Activated CD8-positive, alpha-beta memory T cell treated with anti-CD3 and anti-CD28 coated beads for 1 hour (primary cell): ENCODE results near the gene MRI1.
"Not testable (repeated sequence)": the region's sequence is repeated elsewhere in the genome, so short reads cannot be mapped to it uniquely, and the experiment has no call there.

Source experiments
- DNase-seq, 2 donors: peaks; one replicate each; pipeline ENCODE4 v3.0.0-alpha.2; 2020; ENCODE audit warnings: low read depth in 1 of 2; ENCODE audit errors: extremely low read depth in 1 of 2

MRI1 gene

DNA sequence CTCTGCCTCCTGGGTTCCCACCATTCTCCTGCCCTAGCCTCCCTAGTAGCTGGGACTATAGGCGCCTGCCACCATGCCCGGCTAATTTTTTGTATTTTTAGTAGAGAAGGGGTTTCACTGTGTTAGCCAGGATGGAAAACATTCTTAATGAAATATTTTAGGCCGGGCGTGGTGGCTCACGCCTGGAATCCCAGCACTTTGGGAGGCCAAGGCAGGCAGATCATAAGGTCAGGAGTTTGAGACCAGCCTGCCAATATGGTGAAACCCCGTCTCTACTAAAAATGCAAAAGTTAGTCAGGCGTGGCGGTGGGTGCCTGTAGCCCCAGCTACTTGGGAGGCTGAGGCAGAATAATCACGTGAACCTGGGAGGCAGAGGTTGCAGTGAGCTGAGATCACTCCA lies 29.0 kb downstream of the MRI1 start:
- DNase-seq, result not testable (repeated sequence)

DNA sequence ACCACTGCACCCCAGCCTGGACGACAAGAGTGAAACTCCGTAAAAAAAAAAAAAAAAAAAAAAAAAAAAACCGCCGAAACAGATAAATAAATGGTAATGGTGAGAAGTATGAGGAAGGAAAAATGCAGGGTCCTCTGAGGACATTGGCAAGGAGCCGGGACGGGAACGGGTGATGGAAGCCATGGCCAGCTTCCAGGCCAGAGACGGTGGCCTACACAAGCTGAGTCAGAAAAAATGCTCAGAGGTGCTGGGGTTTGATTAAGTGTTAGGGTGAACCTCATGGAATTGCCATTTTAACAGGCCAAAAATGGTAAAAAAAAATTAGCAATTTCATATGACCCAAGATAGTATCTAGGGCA lies 30.1 kb downstream of the MRI1 start:
- DNase-seq, result no peak

DNA sequence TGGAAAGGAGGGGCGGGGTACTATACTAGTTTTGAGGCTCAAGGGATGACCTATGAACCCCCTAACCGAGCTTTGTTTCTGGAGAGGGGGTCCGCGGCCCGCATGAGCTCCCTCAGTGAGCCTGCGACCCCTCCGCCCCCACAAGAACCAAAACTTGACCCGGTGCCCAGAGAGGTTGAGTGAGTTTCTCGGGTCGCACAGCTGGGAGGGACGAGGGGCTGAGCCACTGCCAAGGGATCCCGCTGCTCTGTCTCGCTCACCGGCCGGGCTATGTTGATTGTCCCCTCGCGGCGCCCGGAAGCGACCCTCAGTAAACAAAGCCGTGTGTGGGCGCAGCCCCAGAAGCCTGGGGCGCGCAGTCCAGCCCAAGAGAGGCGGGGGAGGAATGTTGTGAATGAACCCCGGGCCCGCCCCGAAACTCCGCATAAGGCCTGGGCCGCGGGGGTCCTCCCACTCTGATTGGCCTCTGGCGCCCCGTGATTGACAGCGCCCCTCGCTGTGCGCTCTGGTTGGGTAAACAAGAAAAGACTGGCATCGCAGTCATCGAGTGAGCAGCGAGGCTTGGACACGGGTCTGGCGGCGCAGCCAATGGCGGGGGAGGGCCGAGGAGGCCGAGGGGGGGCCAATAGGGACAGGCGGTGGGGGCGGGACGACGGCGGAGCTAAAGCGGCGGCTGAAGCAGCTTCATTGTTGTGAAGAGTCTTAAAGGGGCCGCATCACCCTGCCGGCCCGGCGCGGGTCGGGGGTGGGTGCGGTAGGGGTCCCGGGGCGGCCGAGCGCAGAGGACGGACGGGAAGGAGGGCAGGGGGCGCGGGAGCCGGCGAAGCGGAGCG lies 30.7 kb downstream of the MRI1 start, which contains the start of gene ZSWIM4:
Gene ZSWIM4, plus strand, starts transcription at position 687 of the 833 bp plus-strand sequence. CDS start 206 bp downstream, outside the sequence.
- peak; percentile 80 to 85 for DNase-seq

DNA sequence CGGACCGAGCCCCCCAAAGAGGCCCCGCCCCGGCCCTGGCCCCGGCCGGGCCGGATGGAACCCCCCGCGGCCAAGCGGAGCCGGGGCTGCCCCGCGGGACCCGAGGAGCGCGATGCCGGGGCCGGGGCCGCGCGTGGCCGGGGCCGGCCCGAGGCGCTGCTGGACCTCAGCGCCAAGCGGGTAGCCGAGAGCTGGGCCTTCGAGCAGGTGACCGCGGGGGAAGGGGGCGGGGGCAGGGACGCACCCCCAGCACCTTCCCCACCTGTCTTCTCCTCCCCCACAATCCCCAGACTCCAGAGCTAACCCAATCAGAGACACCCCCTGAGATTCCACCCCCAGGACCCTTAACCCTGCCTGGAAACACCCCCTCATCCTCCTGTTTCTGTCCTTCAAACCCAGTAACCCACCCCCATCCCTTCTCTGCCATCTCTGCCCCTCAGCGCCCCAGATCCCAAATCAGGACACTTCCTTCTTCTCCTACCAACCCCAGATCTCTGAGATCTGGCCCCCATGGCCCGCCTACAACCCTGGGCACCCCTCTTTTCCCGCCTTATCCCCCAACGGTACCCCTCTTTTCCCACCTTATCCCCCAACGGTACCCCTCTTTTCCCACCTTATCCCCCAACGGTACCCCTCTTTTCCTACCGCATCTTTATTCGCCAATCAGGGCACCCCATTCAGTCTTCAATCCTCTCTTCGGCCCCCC lies 31.4 kb downstream of the MRI1 start:
- no peak for DNase-seq

DNA sequence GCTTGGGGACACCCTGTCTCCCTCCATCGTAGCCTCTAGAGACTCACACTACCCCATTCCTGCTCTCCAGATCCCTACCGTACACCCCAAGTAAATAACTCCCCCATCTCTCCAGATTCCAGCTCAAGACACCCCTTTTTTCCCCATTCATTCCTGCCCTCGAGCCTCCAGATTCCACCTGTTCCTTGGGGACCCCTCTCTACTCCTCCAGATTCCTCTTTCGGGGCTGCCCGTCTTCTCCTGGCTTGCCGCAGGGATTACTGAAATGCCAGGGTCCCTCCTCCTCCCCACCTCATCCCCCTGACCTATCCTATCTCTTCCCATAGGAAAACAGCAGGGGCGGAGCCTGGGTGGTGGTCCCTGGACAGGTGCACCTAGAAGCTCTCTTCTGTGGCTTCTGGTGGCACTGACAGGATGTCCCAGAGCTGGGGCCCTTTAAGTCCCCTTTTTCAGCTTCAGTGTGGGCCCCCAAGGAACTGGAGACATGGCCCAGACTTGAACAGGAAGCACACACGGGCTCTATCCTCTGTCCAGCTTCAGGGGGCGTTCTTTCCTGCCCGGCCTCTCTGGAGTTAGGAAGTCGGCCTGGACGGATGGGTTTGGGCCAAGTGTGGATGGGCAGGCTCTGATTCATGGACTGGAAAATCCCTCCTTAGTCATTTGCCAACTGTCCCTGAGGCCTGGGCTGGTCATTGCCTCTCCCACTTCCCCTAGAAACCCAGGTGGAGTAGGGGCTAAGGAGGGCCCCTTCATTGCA lies 32.2 kb downstream of the MRI1 start:
- no peak for DNase-seq

DNA sequence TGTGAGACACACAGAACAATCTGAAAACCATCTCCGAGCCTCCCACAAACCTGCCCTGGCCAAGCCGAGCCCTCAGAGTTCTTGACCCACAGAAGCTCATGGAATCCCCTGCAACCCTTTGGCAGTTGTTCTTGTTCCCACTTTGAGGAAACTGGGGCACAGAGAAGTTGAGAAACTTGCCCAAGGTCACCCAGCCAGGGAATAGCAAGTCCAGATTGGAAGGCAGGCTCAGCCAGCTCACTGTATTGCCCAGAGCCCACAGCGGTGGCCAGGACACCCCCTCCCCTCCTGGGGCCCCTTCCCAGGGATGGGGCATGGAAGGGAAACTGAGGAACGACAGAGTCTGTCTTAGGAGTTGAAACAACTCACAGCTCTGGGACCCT lies 32.7 kb downstream of the MRI1 start:
- no peak for DNase-seq

DNA sequence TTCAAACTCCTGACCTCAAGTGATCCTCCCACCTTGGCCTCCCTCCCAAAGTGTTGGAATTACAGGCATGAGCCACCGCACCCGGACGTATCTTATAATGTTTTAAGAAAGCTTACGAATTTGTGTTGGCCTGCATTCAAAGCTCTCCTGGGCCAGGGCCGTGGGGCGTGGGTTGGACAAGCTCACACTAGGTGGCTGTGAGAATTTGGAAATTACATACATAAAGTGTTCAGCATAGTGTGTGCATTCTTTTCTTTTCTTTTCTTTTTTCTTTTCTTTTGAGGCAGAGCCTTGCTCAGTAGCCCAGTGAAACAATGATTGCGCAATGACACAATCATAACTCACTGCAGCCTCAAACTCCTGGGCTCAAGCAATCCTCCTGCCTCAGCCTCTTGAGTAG lies 33.5 kb downstream of the MRI1 start:
- DNase-seq, result no peak

DNA sequence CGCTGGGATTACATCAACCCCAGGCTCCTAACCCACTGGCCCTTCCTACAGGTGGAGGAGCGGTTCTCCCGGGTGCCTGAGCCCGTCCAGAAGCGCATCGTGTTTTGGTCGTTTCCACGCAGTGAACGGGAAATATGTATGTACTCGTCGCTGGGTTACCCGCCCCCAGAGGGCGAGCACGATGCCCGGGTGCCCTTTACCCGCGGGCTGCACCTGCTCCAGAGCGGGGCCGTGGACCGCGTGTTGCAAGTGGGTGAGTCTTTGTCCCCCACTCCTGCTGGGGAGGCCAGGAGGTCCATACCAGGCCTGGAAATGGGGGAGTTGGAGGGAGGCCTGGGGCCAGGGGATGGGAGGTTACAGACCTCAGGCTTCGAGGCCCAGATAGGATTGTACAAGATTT lies 35.3 kb downstream of the MRI1 start:
- DNase-seq, result no peak

DNA sequence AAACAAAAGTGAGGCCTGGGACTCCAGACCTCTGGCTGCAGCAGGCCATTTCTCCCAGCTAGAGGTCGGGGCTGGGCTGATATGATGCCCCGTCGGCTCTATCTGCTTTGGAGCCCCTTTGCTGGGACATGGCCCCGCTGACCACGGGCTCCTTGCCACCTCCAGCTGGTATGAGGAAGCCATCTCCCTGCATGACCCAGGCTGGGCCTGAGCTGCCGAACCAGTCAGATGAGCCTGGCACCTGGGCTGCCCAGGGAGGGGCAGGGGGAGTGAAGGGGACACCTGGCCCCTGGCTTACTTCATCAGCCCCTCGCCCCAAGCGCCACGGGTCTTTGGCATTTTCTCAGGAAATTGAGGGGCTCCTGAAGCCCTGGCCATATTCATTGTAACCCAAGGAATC lies 38.7 kb downstream of the MRI1 start:
- no peak for DNase-seq

DNA sequence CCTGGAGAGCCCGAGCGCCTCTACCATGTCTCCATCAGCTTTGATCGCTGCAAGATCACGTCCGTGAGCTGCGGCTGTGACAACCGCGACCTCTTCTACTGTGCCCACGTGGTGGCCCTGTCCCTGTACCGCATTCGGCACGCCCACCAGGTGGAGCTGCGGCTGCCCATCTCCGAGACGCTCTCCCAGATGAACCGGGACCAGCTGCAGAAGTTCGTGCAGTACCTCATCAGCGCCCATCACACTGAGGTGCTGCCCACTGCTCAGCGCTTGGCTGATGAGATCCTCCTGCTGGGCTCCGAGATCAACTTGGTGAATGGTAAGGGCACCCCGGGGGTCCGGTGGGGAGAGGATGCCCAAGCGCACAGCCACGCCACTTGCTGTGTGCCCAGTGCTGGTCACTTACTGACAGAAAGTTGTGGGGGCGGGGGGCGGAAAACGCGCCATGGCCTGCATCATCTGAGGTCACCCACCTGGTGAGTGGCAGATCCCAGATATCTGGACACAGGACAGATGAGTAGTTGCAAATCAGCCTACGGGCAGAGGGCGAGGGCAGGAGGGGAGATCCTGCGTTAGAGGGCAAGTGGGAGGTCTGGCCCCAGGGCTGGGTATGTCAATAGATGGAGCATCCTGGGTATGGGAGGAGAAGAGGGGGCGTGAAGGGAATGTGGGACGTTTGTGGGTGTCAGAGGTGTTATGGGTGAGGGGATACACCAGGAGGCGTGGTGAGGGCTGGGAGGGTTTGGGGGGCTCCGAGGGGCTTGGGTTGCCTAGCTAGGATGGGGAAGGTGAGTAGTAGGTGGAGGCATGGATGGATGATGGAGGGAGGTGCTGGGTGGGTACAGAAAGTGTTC lies 40.7 kb downstream of the MRI1 start:
- DNase-seq, result no peak

DNA sequence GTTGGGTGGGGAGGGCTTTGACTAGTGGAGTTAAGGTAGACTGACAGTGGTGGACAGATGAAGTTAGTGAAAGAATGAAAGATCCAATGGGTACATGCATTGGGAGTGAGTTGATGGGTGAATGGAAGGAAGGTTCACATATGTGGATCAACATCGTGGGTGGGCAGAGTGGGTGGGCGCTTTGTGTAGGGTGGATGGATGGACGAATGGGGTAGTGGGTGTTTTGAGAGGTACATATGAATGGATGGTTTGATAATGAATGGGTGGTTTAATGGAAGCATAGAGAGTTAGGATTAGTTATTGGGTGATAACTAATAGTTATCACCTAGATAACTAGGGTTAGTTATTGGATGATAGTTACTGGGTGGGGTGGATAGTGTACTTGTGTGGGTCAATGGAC lies 42.4 kb downstream of the MRI1 start:
- no peak for DNase-seq

DNA sequence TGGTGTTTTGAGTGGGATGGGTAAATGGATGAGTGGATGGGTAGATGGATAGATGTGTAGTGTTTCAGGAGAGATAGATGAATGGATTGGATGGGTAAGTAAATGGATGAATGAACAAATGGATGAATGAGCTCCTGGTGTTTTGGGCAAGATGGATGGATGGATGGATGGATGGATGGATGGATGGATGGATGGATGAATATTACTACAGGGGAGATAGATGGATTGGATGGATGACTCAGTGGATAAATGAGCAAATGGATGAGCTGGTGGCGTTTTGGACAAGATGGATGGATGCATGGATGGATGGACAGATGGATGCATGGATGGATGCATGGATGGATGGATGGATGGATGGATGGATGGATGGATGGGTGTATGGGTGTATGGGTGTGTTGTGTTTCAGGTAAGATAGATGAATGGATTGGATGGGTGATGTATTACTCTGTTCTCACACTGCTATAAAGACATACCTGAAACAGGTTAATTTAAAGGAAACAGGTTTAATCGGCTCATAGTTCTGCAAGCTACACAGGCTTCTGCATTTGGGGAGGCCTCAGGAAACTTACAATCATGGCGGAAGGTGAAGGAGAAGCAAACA lies 43.2 kb downstream of the MRI1 start:
- DNase-seq, result no peak

DNA sequence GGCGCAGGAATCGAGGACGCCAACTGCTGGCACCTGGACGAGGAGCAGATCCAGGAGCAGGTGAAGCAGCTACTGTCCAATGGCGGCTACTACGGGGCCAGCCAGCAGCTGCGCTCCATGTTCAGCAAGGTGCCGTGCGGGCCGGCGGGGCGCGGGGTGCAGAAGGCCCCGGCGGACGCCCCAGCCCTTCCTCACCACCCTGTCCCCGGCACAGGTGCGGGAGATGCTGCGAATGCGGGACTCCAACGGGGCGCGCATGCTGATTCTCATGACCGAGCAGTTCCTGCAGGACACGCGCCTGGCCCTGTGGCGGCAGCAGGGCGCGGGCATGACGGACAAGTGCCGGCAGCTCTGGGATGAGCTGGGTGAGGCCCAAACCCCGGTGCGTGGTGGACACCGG lies 44.5 kb downstream of the MRI1 start:
- DNase-seq, result no peak

DNA sequence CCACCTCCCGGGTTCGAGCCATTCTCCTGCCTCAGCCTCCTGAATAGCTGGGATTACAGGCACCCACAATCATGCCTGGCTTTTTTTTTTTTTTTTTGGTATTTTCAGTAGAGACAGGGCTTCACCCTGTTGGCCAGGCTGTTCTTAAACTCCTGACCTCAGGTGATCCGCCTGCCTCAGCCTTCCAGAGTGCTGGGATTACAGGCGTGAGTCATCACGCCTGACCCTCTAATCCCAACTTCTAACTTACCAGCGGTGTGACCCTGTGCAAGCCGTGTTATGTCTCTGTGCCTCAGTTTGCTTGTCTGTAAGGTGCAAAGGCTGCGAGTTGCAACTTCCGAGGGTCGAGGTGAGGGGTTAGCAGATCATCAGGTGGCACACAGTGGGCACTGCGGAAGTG lies 48.2 kb downstream of the MRI1 start:
- no peak for DNase-seq

DNA sequence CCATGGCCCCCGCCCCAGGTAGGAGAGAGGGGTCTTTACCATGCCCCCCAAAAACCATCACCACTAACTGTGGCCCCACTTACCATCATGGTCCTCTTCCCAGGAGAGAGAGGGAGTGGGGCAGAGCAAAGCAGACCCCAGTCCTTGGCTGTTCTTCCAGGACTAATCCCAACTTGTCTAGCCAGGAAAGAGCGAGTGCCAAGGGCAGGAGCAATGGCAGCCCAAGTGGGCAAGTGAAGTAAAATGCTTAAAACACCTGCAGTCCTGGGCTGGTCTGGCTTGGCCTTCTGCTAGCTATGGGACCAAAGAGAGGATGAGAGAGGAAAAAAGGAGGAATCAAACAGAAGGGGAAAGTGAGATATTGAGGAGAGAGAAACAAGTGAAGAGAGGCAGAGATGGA lies 48.8 kb downstream of the MRI1 start:
- DNase-seq, result no peak

DNA sequence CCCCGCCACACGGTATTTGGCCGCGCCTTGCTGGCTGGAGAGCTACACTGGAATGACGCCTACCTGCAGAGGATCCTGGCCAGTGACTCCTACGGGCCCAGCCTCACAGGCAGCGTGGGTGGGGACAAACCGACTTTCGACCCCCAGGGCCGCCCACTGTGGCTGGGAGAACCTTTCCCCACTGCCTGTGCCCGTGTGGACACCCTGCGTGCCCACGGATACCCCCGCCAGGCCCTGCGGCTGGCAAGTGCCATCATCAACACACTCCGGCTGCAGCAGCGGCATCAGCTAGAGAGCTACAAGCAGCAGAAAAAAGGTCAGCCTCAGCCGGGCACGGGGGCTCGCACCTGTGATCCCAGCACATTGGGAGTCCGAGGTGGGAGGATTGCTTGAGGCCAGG lies 50.2 kb downstream of the MRI1 start:
- no peak for DNase-seq

DNA sequence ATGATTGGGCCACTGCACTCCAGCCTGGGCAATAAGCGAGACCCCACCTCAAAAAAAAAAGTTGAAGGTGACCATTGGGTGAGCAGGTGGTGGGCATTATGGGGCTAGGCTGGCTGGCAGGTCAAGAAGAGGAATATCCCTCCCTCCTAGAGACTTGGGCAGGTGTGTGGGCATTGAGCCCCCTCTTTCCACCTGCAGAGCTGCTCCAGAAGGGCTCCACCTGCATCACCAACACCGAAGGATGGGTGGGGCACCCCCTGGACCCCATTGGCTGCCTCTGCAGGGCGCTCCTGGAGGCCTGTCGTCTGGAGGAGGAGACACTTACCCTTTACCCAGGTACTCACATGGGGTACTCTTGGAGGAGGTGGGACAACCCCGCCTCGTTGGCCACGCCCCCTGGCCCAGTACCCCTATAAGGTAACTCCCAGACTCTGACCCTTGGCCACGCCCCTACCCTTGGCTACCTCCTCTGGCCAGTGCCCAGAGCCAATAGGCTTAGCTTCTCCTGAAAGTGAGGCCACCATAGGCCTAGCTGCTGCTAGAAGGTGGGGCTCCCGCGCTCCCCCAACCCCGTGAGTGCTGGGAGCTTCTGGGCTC lies 52.8 kb downstream of the MRI1 start:
- DNase-seq, result no peak

DNA sequence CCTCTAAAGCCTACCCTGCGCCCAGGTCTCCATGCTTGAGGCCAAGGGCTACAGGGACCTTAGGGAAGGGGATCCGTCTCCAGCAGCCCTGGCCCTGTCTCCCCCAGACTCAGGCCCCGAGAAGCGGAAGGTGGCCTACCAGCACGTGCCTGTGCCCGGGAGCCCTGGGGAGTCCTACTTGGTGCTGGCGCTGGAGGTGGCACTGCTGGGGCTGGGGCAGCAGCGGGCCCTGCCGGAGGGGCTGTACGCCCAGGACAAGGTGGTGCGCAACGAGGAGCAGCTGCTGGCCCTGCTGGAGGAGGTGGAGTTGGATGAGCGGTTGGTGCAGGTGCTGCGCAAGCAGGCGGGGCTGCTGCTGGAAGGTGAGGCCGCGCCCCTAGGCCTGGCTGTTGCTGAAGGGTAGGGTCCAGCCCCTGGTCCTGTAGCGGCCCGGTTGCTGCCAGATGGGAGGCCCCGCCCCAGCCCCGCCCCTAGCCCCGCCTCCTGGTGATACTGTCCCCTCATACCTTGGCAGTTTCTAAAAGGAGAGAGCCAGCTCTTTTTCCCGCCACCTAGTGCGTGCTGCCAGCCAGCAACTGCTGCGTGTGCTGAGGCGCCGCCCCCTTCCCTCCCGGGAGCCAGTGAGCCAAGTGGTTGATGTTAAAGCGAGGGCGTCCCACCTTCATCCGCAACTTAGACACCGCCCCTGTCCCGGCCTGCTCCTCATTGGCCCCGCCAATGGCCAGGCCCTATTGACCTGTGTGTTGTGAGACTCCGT lies 53.5 kb downstream of the MRI1 start:
- no peak for DNase-seq

DNA sequence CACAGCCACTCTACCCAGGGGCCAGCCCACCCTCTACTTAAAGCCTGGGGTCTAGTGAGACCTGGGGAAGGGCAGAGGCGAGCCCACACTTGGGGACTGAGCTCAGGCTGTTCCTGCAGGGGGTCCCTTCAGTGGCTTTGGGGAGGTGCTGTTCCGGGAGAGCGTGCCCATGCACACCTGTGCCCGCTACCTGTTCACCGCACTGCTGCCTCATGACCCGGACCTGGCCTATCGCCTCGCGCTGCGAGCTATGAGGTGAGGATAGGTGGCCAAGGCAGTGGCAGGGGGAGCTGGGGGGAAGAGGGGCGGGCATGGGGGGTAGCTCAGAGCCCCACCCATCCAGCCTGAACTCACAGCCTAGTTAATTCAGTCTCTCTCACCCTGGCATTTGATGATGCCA lies 54.9 kb downstream of the MRI1 start:
- DNase-seq, result no peak
